ENCODE results near the gene FZD7.

Gene FZD7

DNA sequence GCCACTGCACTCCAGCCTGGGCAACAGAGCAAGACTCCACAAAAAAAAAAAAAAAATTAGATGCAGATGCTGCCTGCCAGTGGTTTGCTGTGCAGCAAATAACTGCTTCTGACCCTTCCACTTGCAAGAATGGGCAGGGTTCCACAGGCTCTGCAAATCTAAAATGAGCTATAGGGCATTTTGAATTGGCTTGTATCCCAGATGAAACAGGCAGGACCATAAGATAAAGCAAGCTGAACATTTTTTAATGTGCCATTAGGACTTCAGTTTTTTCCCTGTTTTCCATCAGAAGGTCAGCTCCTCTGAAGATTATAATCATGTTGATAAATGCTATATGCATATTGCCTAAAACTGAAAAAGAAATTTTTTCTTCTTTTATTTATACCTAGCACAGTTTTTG is 15.7 kb upstream of the FZD7 start:
- DNase-seq (ENCODE audit: low spot score) = no peak
- TF ChIP-seq, protein P1, sequence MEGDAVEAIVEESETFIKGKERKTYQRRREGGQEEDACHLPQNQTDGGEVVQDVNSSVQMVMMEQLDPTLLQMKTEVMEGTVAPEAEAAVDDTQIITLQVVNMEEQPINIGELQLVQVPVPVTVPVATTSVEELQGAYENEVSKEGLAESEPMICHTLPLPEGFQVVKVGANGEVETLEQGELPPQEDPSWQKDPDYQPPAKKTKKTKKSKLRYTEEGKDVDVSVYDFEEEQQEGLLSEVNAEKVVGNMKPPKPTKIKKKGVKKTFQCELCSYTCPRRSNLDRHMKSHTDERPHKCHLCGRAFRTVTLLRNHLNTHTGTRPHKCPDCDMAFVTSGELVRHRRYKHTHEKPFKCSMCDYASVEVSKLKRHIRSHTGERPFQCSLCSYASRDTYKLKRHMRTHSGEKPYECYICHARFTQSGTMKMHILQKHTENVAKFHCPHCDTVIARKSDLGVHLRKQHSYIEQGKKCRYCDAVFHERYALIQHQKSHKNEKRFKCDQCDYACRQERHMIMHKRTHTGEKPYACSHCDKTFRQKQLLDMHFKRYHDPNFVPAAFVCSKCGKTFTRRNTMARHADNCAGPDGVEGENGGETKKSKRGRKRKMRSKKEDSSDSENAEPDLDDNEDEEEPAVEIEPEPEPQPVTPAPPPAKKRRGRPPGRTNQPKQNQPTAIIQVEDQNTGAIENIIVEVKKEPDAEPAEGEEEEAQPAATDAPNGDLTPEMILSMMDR (IDR thresholded peaks at IDR 0.05; ENCODE audit: borderline replicate concordance, control extremely low read depth, extremely low read depth, insufficient read depth, missing control alignments) = no peak
- in situ Hi-C loops (cut with MboI; ENCODE audit: low sequenced_read_pairs, unreplicated experiment) = no loop called here

DNA sequence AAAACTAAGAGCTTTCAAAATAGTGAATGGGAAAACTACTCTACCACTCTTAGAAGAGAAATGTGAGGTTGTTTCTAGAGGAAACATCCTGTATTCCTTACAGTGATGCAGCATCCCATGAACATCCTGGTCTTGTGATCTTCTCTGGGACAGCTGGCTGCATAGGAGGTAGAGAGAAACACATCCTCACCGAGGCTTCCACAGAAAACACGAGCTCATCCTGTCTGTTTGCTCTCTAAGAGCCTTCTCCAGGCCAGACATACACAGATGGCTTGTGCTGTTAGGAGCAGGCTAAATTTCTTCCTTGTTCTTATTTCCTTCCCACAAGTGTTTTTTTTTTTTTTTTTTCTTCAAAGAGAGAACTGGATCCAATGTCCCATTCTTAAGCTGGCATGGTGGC is 14.7 kb upstream of the FZD7 start:
- in situ Hi-C loops (cut with MboI; ENCODE audit: low sequenced_read_pairs, unreplicated experiment) = no loop called here
- no peak for DNase-seq (ENCODE audit: low spot score)
- TF ChIP-seq, protein P1 (IDR thresholded peaks at IDR 0.05; ENCODE audit: borderline replicate concordance, control extremely low read depth, extremely low read depth, insufficient read depth, missing control alignments) = no peak

DNA sequence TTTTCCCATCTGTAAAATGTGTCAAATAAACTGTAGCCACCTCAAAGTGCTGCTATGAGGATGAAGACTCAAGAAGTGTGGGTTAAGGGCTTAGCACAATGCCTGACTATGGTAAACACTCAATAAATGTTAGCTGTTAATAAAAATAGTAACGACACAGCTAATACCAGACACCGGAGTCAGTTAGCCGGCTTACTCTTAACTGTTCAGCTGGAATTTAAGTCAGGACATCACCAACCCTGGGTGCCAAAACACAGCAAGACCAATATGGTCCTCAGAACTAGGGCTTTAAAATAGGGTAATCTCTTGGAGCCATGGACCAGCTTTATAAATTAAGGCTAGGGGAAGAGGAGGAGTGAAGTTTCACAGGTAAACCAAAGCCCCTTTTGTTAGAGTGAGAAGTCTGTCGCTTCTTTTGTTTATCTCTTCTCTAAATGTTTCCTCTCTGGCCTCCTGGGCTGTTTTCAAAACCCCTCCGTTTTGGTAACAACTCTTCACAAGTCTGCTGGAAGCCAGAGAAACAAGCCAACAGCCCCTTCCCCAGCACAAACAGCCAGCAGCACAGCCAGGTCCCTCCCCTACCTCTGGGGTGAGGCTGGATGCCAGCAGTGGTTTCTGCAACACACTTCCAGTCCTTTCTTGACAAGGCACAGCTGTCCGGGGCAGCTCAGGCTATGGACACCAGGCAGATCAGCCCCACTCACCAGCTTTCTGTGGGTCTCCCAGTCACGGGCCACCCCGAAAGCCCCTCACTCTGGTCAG is 13.8 kb upstream of the FZD7 start:
- no peak for DNase-seq (ENCODE audit: low spot score)
- in situ Hi-C loops (cut with MboI; ENCODE audit: low sequenced_read_pairs, unreplicated experiment) = no loop called here
- TF ChIP-seq, protein P1 (IDR thresholded peaks at IDR 0.05; ENCODE audit: borderline replicate concordance, control extremely low read depth, extremely low read depth, insufficient read depth, missing control alignments) = no peak

DNA sequence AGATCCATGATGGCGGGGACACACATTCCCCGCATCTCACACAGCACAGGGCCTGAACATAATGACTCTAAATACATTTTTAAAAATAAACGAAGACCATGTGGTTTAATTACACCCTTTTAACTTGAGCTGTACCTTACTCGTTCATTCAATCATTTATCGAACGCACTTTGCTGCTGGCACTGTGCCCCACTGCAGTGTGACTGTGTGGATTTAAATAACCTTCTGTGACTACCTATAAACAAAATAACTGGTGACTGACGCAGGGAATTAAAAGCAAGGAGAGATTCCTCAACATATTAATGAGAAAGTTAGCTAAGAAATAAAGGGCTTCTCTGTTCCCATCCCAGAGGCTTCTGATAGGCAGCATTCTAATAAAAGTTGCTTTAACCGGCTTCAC is 10.9 kb upstream of the FZD7 start:
- DNase-seq (ENCODE audit: low spot score) = no peak
- TF ChIP-seq, protein P1 (IDR thresholded peaks at IDR 0.05; ENCODE audit: borderline replicate concordance, control extremely low read depth, extremely low read depth, insufficient read depth, missing control alignments) = no peak
- in situ Hi-C loops (cut with MboI; ENCODE audit: low sequenced_read_pairs, unreplicated experiment) = no loop called here

DNA sequence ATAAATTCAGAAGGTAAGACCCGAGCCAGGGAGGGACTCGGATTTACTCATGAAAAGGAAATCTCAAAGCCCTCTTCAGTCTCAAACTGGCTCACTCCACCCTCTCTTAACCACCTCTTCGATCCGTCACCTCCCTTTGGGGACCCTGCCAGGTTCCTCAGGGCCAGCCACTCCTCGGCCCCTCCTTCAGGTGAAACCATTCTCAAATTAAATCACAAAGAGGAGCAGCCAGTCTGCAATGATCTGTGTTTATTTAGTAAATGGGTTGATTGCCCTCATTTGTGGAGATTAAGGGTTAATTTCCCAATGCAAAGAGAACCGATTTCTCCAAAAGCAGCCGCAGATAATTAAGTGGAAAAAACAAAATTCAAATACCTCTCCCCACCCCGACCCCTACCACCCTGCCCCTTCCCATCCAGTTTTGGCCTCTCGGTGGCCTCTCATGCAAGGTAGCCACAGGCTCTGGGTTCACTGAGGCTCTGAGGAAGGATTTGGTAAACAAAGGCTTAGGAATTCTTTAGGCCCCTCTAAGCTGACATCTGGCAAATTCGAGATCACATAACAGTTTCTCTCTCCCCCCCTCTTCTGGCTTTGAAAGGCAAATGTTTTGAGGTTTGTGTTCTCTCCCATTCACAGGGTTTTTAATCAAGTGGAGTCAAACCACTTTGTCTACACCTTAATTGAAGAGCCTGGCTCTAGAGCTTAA is 10.3 kb upstream of the FZD7 start:
- in situ Hi-C loops (cut with MboI; ENCODE audit: low sequenced_read_pairs, unreplicated experiment) = no loop called here
- DNase-seq (ENCODE audit: low spot score) = no peak
- TF ChIP-seq, protein P1 (IDR thresholded peaks at IDR 0.05; ENCODE audit: borderline replicate concordance, control extremely low read depth, extremely low read depth, insufficient read depth, missing control alignments) = no peak

DNA sequence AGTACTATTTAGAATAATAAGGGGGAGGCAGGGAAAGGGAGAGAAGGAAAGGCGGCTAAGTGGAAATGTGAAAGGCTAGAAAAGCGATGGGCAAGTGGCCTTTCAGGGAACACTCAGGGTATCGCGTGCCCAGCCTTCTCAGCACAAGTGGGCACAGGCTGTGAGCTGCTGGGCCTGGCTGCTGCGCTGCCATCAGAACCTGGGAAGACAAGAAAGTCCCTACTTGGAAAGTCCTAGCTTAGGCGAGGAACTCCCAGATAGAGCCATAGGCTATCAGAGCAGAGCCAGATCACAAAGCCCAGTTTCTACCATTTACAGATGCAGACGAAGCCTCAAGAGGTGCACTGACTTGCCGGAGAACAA is 9.8 kb upstream of the FZD7 start:
- no peak for DNase-seq (ENCODE audit: low spot score)
- in situ Hi-C loops (cut with MboI; ENCODE audit: low sequenced_read_pairs, unreplicated experiment) = no loop called here
- TF ChIP-seq, protein P1 (IDR thresholded peaks at IDR 0.05; ENCODE audit: borderline replicate concordance, control extremely low read depth, extremely low read depth, insufficient read depth, missing control alignments) = no peak

Measured in GM13976 (cell line).